Measurements from ENCODE around the gene ANKRD13A.

DNA sequence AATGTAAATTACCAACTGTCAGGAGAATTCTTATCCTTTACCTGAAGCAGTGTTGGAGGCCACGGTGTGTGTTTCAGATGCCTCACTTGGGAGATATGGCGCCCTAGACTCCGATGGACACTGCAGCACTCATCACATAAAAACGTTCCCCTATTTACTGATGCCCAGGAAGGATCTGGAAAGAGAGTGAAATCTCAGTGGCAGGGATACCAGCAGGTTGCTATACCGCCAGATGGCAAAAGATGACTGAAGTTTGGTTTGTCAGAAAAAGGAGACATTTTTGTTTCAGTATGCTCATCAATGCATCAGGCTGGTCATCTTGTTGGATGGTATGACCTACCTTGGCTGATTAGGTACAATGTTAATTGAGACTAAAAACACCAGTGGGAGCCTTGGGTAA, 7.6 kb upstream of the ANKRD13A start:
- TF ChIP-seq FOS (IDR thresholded peaks at IDR 0.05; ENCODE audit: borderline replicate concordance, insufficient read depth, low read length), result no peak
- TF ChIP-seq, protein P1, sequence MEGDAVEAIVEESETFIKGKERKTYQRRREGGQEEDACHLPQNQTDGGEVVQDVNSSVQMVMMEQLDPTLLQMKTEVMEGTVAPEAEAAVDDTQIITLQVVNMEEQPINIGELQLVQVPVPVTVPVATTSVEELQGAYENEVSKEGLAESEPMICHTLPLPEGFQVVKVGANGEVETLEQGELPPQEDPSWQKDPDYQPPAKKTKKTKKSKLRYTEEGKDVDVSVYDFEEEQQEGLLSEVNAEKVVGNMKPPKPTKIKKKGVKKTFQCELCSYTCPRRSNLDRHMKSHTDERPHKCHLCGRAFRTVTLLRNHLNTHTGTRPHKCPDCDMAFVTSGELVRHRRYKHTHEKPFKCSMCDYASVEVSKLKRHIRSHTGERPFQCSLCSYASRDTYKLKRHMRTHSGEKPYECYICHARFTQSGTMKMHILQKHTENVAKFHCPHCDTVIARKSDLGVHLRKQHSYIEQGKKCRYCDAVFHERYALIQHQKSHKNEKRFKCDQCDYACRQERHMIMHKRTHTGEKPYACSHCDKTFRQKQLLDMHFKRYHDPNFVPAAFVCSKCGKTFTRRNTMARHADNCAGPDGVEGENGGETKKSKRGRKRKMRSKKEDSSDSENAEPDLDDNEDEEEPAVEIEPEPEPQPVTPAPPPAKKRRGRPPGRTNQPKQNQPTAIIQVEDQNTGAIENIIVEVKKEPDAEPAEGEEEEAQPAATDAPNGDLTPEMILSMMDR (IDR thresholded peaks at IDR 0.05; ENCODE audit: extremely low read depth in 1 of 2, insufficient read depth in 1 of 2, low read depth in 1 of 2, low read length in 2 of 2), result no peak
- no peak for TF ChIP-seq POLR2AphosphoS5 (IDR thresholded peaks at IDR 0.05; ENCODE audit: insufficient read depth, low read depth, low read length)
- no peak for TF ChIP-seq POLR2A (IDR thresholded peaks at IDR 0.05; ENCODE audit: low read depth, low read length)
